Erythroblast (primary cell): Measurements from ENCODE around the gene OR2F2.

ENCODE experiments used
- DNase-seq, 2 experiments: peaks; one replicate each; lab custom pipeline; 2025; lab: John Stamatoyannopoulos, UW
- GATA1 ChIP-seq: IDR thresholded peaks from 2 replicates; pipeline ENCODE4 v1.6.1; 2011; ENCODE audit warnings: low read depth, mild to moderate bottlenecking, control low read depth, low read length, moderate library complexity
- POLR2A ChIP-seq: IDR thresholded peaks from 2 replicates; pipeline ENCODE4 v1.6.1; 2011; ENCODE audit warnings: mild to moderate bottlenecking, low read length

The OR2F2 gene

GRCh38 chr7:143938379-143939243 is 3.6 kb downstream of the OR2F2 start:
- DNase-seq = no peak
- TF ChIP-seq POLR2A = no peak
- no peak for TF ChIP-seq GATA1

GRCh38 chr7:143945423-143945822 is 10.4 kb downstream of the OR2F2 start:
- no peak for DNase-seq
- no peak for TF ChIP-seq GATA1
- no peak for TF ChIP-seq POLR2A

- TF ChIP-seq GATA1 (no peak), POLR2A (no peak)
- no peak for DNase-seq
Measured at GRCh38 chr7:143947111-143947510, 12.1 kb downstream of the OR2F2 start.

GRCh38 chr7:143948733-143949132 is 13.7 kb downstream of the OR2F2 start:
- TF ChIP-seq POLR2A (no peak), GATA1 (no peak)
- no peak for DNase-seq

GRCh38 chr7:143953421-143953820 is 18.4 kb downstream of the OR2F2 start:
- no peak for DNase-seq
- TF ChIP-seq GATA1 (no peak), POLR2A (no peak)

GRCh38 chr7:143954135-143954534 is 19.1 kb downstream of the OR2F2 start:
- TF ChIP-seq POLR2A (no peak), GATA1 (no peak)
- DNase-seq = no peak

GRCh38 chr7:143954544-143954943 is 19.5 kb downstream of the OR2F2 start, which contains the start of gene OR2F1:
Gene OR2F1, plus strand, starts transcription at chr7:143954844. Its CDS starts 5,127 bp downstream, at chr7:143959971.
- no peak for TF ChIP-seq POLR2A
- TF ChIP-seq GATA1 = no peak
- no peak for DNase-seq

GRCh38 chr7:143958781-143959180 is 23.7 kb downstream of the OR2F2 start:
- TF ChIP-seq GATA1 (no peak), POLR2A (no peak)
- DNase-seq = no peak

- DNase-seq = no peak
- TF ChIP-seq GATA1 = no peak
- no peak for TF ChIP-seq POLR2A
Measured at GRCh38 chr7:143960813-143961610, 26.0 kb downstream of the OR2F2 start.

- TF ChIP-seq GATA1 (no peak), POLR2A (no peak)
- no peak for DNase-seq
Measured at GRCh38 chr7:143965280-143965679, 30.2 kb downstream of the OR2F2 start.

- no peak for DNase-seq
- TF ChIP-seq GATA1 (no peak), POLR2A (no peak)
Measured at GRCh38 chr7:143967398-143967797, 32.4 kb downstream of the OR2F2 start.

GRCh38 chr7:143973870-143974416 is 38.9 kb downstream of the OR2F2 start:
- TF ChIP-seq POLR2A (no peak), GATA1 (no peak)
- no peak for DNase-seq

- DNase-seq = no peak
- TF ChIP-seq POLR2A (no peak), GATA1 (no peak)
Measured at GRCh38 chr7:143974459-143974858, 39.4 kb downstream of the OR2F2 start.

GRCh38 chr7:143975617-143976016 is 40.6 kb downstream of the OR2F2 start:
- TF ChIP-seq POLR2A (no peak), GATA1 (no peak)
- peak; percentile 1 to 15 for DNase-seq

GRCh38 chr7:143978585-143978984 is 43.6 kb downstream of the OR2F2 start:
- no peak for TF ChIP-seq GATA1
- no peak for TF ChIP-seq POLR2A
- DNase-seq = no peak
